Stomach (tissue), 4 donors: ENCODE data around the gene RASSF5.

Experiments
- EP300 ChIP-seq: sonication (generic); formaldehyde crosslinking; IDR thresholded peaks from one replicate; pipeline ENCODE4 v1.6.1; 2017; ENCODE audit warnings: antibody characterized with exemption
- POLR2A ChIP-seq, 4 donors: fragments of 450-650 bp; IDR thresholded peaks; one replicate each; pipeline ENCODE4 v1.6.1; 2016; ENCODE audit warnings: antibody characterized with exemption in 4 of 4, control low read depth in 2 of 4, mild to moderate bottlenecking in 1 of 4, moderate library complexity in 1 of 4
- TF ChIP-seq, protein P1 (sequence below), 7 experiments: fragments of 450-650 bp in 4 of 7; fragments of 200-600 bp in 3 of 7; sonication (generic) in 3 of 7; IDR thresholded peaks; one replicate each; pipeline ENCODE4 v1.5.1; 2016 to 2019; ENCODE audit warnings: antibody characterized with exemption in 7 of 7, control low read depth in 2 of 7, mild to moderate bottlenecking in 1 of 7

DNA sequence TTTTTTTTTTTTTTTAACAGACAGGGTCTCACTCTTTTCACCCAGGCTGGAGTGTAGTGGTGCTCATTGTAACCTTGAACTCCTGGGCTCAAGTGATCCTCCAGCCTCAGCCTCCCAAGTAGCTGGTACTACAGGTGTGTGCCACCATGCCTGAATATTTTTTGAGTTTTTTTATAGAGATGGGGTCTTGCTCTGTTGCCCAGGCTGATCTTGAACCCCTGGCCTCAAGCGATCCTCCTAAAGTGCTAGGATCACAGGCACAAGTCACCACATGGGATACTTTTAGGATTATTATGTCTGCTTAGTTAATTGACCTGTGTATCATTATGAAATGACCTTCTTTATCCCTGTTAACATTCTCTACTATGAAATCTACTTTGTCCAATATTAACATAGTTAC is 38.0 kb downstream of the RASSF5 start:
- TF ChIP-seq, protein P1, sequence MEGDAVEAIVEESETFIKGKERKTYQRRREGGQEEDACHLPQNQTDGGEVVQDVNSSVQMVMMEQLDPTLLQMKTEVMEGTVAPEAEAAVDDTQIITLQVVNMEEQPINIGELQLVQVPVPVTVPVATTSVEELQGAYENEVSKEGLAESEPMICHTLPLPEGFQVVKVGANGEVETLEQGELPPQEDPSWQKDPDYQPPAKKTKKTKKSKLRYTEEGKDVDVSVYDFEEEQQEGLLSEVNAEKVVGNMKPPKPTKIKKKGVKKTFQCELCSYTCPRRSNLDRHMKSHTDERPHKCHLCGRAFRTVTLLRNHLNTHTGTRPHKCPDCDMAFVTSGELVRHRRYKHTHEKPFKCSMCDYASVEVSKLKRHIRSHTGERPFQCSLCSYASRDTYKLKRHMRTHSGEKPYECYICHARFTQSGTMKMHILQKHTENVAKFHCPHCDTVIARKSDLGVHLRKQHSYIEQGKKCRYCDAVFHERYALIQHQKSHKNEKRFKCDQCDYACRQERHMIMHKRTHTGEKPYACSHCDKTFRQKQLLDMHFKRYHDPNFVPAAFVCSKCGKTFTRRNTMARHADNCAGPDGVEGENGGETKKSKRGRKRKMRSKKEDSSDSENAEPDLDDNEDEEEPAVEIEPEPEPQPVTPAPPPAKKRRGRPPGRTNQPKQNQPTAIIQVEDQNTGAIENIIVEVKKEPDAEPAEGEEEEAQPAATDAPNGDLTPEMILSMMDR (IDR thresholded peaks at IDR 0.05), result no peak
- TF ChIP-seq POLR2A (IDR thresholded peaks at IDR 0.05) (no peak), EP300 (no peak)
